Measurements from ENCODE around the gene BLM. TPM values are rescaled to one million over a fixed set of nuclear protein-coding genes. Genes with fewer than 3 reads are reported as not detected.
"Not testable (repeated sequence)": the region's sequence is repeated elsewhere in the genome, so short reads cannot be mapped to it uniquely, and the experiment has no call there.

The BLM gene
- total RNA-seq, 1 donor from 2014 or later, result 64.3 TPM

- peaks cover 72% of the 10 kb centered on the region for H3K4me1 Mint-ChIP-seq (ENCODE audit: low read depth)
- intact Hi-C loops (cut with micrococcal nuclease), result no loop called here
- peaks cover 30% of the 10 kb centered on the region for H3K36me3 Mint-ChIP-seq (ENCODE audit: low read depth)
- H3K27ac Mint-ChIP-seq, result peak overlapping the region; percentile 83
- DNase-seq (ENCODE audit: low spot score), result no peak
- no peak overlapping the region for H3K4me3 Mint-ChIP-seq
- no peaks in the 10 kb centered on the region for H3K9me3 Mint-ChIP-seq
- H3K27me3 Mint-ChIP-seq (ENCODE audit: insufficient read depth), result no peaks in the 10 kb centered on the region
Observed at GRCh38 chr15:90822204-90822955, 105.2 kb downstream of the BLM start.

- no peak overlapping the region for H3K4me3 Mint-ChIP-seq
- H3K27me3 Mint-ChIP-seq (ENCODE audit: insufficient read depth), result no peaks in the 10 kb centered on the region
- no peak for DNase-seq (ENCODE audit: low spot score)
- peaks cover 72% of the 10 kb centered on the region for H3K4me1 Mint-ChIP-seq (ENCODE audit: low read depth)
- intact Hi-C loops (cut with micrococcal nuclease), result no loop called here
- no peaks in the 10 kb centered on the region for H3K9me3 Mint-ChIP-seq
- H3K36me3 Mint-ChIP-seq (ENCODE audit: low read depth), result peaks cover 37% of the 10 kb centered on the region
- H3K27ac Mint-ChIP-seq, result peak overlapping the region; percentile 12
Observed at GRCh38 chr15:90823455-90823974, 106.4 kb downstream of the BLM start.

GRCh38 chr15:90825115-90825899 lies 108.2 kb downstream of the BLM start:
- DNase-seq (ENCODE audit: low spot score); H3K9me3 Mint-ChIP-seq; intact Hi-C loops (cut with micrococcal nuclease); H3K27me3 Mint-ChIP-seq (ENCODE audit: insufficient read depth); H3K4me3 Mint-ChIP-seq: not testable (repeated sequence)
- H3K36me3 Mint-ChIP-seq (ENCODE audit: low read depth), result peaks cover 36% of the 10 kb centered on the region
- peaks cover 69% of the 10 kb centered on the region for H3K4me1 Mint-ChIP-seq (ENCODE audit: low read depth)
- H3K27ac Mint-ChIP-seq, result peak overlapping the region; percentile 68

- H3K4me3 Mint-ChIP-seq, result peak overlapping the region; percentile 72
Observed at GRCh38 chr15:90826206-90826885, 109.2 kb downstream of the BLM start.

GRCh38 chr15:90826886-90827435 lies 109.8 kb downstream of the BLM start:
- H3K27ac Mint-ChIP-seq, result peak overlapping the region; percentile 82
- H3K4me1 Mint-ChIP-seq (ENCODE audit: low read depth), result peaks cover 68% of the 10 kb centered on the region
- intact Hi-C loops (cut with micrococcal nuclease), result no loop called here
- peaks cover 36% of the 10 kb centered on the region for H3K36me3 Mint-ChIP-seq (ENCODE audit: low read depth)
- no peaks in the 10 kb centered on the region for H3K9me3 Mint-ChIP-seq
- H3K4me3 Mint-ChIP-seq, result peak overlapping the region; percentile 72
- no peak for DNase-seq (ENCODE audit: low spot score)
- H3K27me3 Mint-ChIP-seq (ENCODE audit: insufficient read depth), result no peaks in the 10 kb centered on the region

More at GRCh38 chr15:90826206-90826885, 109.2 kb downstream of the BLM start:
- DNase-seq (ENCODE audit: low spot score); intact Hi-C loops (cut with micrococcal nuclease); H3K27me3 Mint-ChIP-seq (ENCODE audit: insufficient read depth); H3K9me3 Mint-ChIP-seq: not testable (repeated sequence)
- Mint-ChIP-seq H3K36me3 (ENCODE audit: low read depth) (peaks cover 37% of the 10 kb centered on the region), H3K4me1 (ENCODE audit: low read depth) (peaks cover 72% of the 10 kb centered on the region), H3K27ac (peak overlapping the region; percentile 82)

GRCh38 chr15:90828111-90828510 lies 111.0 kb downstream of the BLM start:
- Mint-ChIP-seq H3K9me3 (no peaks in the 10 kb centered on the region), H3K27me3 (ENCODE audit: insufficient read depth) (no peaks in the 10 kb centered on the region), H3K4me1 (ENCODE audit: low read depth) (peaks cover 66% of the 10 kb centered on the region), H3K4me3 (peak overlapping the region; percentile 72), H3K27ac (peak overlapping the region; percentile 82), H3K36me3 (ENCODE audit: low read depth) (peaks cover 33% of the 10 kb centered on the region)
- DNase-seq (ENCODE audit: low spot score), result no peak
- intact Hi-C loops (cut with micrococcal nuclease), result no loop called here

GRCh38 chr15:90829126-90829525 lies 112.0 kb downstream of the BLM start:
- Mint-ChIP-seq H3K36me3 (ENCODE audit: low read depth) (peaks cover 34% of the 10 kb centered on the region), H3K27ac (peak overlapping the region; percentile 91), H3K9me3 (no peaks in the 10 kb centered on the region), H3K4me3 (peak overlapping the region; percentile 75), H3K27me3 (ENCODE audit: insufficient read depth) (no peaks in the 10 kb centered on the region), H3K4me1 (ENCODE audit: low read depth) (peaks cover 69% of the 10 kb centered on the region)
- no peak for DNase-seq (ENCODE audit: low spot score)
- intact Hi-C loops (cut with micrococcal nuclease), result loop anchor here (1.0 kb wide), 1 partner anchor 11 kb away; no protein-coding TSS in a partner anchor

- peak; percentile 82 for DNase-seq (ENCODE audit: low spot score)
- Mint-ChIP-seq H3K4me3 (peak overlapping the region; percentile 75), H3K27ac (peak overlapping the region; percentile 91), H3K4me1 (ENCODE audit: low read depth) (peaks cover 69% of the 10 kb centered on the region), H3K27me3 (ENCODE audit: insufficient read depth) (no peaks in the 10 kb centered on the region), H3K36me3 (ENCODE audit: low read depth) (peaks cover 30% of the 10 kb centered on the region), H3K9me3 (no peaks in the 10 kb centered on the region)
- intact Hi-C loops (cut with micrococcal nuclease), result loop anchor here (1.0 kb wide), 7 partner anchors 8 to 113 kb away; partner anchors contain the start of gene BLM
Observed at GRCh38 chr15:90829942-90830440, 112.8 kb downstream of the BLM start.

- no peaks in the 10 kb centered on the region for H3K27me3 Mint-ChIP-seq (ENCODE audit: insufficient read depth)
- H3K9me3 Mint-ChIP-seq, result no peaks in the 10 kb centered on the region
- DNase-seq (ENCODE audit: low spot score), result no peak
- peak overlapping the region; percentile 99 for H3K27ac Mint-ChIP-seq
- H3K4me1 Mint-ChIP-seq (ENCODE audit: low read depth), result peaks cover 70% of the 10 kb centered on the region
- intact Hi-C loops (cut with micrococcal nuclease), result loop anchor here (5.0 kb wide), 2 partner anchors 98 to 417 kb away; partner anchors contain the start of gene HDDC3
- peaks cover 11% of the 10 kb centered on the region for H3K36me3 Mint-ChIP-seq (ENCODE audit: low read depth)
- no peak overlapping the region for H3K4me3 Mint-ChIP-seq
Observed at GRCh38 chr15:90834626-90835025, 117.5 kb downstream of the BLM start.

- H3K27ac Mint-ChIP-seq, result peak overlapping the region; percentile 99
- H3K36me3 Mint-ChIP-seq (ENCODE audit: low read depth), result peaks cover 9% of the 10 kb centered on the region
- H3K9me3 Mint-ChIP-seq, result no peaks in the 10 kb centered on the region
- no peaks in the 10 kb centered on the region for H3K27me3 Mint-ChIP-seq (ENCODE audit: insufficient read depth)
- DNase-seq (ENCODE audit: low spot score), result no peak
- peak overlapping the region; percentile 7 for H3K4me3 Mint-ChIP-seq
- H3K4me1 Mint-ChIP-seq (ENCODE audit: low read depth), result peaks cover 68% of the 10 kb centered on the region
- intact Hi-C loops (cut with micrococcal nuclease), result loop anchor here (5.0 kb wide), 2 partner anchors 96 to 419 kb away; partner anchors contain the start of gene HDDC3
Observed at GRCh38 chr15:90836296-90836871, 119.2 kb downstream of the BLM start.

GRCh38 chr15:90837094-90837493 lies 119.9 kb downstream of the BLM start:
- intact Hi-C loops (cut with micrococcal nuclease), result loop anchor here (1.0 to 5.0 kb wide), 3 partner anchors 22 to 420 kb away; partner anchors contain the start of gene HDDC3
- Mint-ChIP-seq H3K4me3 (peak overlapping the region; percentile 79), H3K27ac (peak overlapping the region; percentile 99), H3K27me3 (ENCODE audit: insufficient read depth) (no peaks in the 10 kb centered on the region), H3K36me3 (ENCODE audit: low read depth) (peaks cover 15% of the 10 kb centered on the region), H3K9me3 (no peaks in the 10 kb centered on the region), H3K4me1 (ENCODE audit: low read depth) (peaks cover 73% of the 10 kb centered on the region)
- DNase-seq (ENCODE audit: low spot score), result no peak

All from activated T-helper 1 cell treated with anti-CD3 and anti-CD28 coated beads, Interleukin-12 subunit alpha, Interleukin-12 subunit beta, Interleukin-2, Interleukin-4 antibody, amounts not matched to agents 30 ng/mL and 10 ng/mL and 1 ng/mL, durations not matched to agents 14 hours and 24 hours and 36 hours (primary cell).